ENCODE results near the gene NUP214.

Gene NUP214

GRCh38 chr9:131125288-131126058, at the start of gene NUP214:
Gene NUP214 (plus strand): TSS chr9:131125586. CDS start chr9:131125705, 119 bp downstream.
- DNase-seq = peak; percentile 99

- no peak for DNase-seq
Observed at GRCh38 chr9:131076347-131077195, 48.8 kb upstream of the NUP214 start.

GRCh38 chr9:131078427-131079366, 46.7 kb upstream of the NUP214 start:
- DNase-seq = no peak

GRCh38 chr9:131080589-131080988, 44.8 kb upstream of the NUP214 start:
- DNase-seq = no peak

GRCh38 chr9:131081868-131082267, 43.5 kb upstream of the NUP214 start:
- DNase-seq = no peak

- DNase-seq = no peak
Observed at GRCh38 chr9:131082774-131083512, 42.4 kb upstream of the NUP214 start.

GRCh38 chr9:131084661-131085369, 40.6 kb upstream of the NUP214 start:
- DNase-seq = no peak

- no peak for DNase-seq
Observed at GRCh38 chr9:131085370-131086122, 39.8 kb upstream of the NUP214 start.

GRCh38 chr9:131087354-131087893, 38.0 kb upstream of the NUP214 start:
- no peak for DNase-seq

- no peak for DNase-seq
Observed at GRCh38 chr9:131090025-131090787, 35.2 kb upstream of the NUP214 start.

- DNase-seq = no peak
Observed at GRCh38 chr9:131091352-131091992, 33.9 kb upstream of the NUP214 start.

- no peak for DNase-seq
Observed at GRCh38 chr9:131092030-131092429, 33.4 kb upstream of the NUP214 start.

- DNase-seq = no peak
Observed at GRCh38 chr9:131092548-131093440, 32.6 kb upstream of the NUP214 start.

GRCh38 chr9:131094015-131094414, 31.4 kb upstream of the NUP214 start:
- no peak for DNase-seq

- no peak for DNase-seq
Observed at GRCh38 chr9:131094622-131095021, 30.8 kb upstream of the NUP214 start.

GRCh38 chr9:131095666-131096268, 29.6 kb upstream of the NUP214 start:
- no peak for DNase-seq
